Endothelial cell of umbilical vein (primary cell): ENCODE measurements around the gene NDFIP1.

Experiments used
- CTCF ChIP-seq, 2 donors: IDR thresholded peaks; 1 replicate in 1 of 2; 2 replicates in 1 of 2; pipeline ENCODE4 v1.5.1; 2011; ENCODE audit warnings: low read length in 2 of 2, mild to moderate bottlenecking in 2 of 2, moderate library complexity in 2 of 2, control low read depth in 1 of 2, inconsistent platforms in 1 of 2, low read depth in 1 of 2; ENCODE audit not compliant: insufficient read depth in 1 of 2; ENCODE audit errors: extremely low read depth in 1 of 2
- EZH2 ChIP-seq: IDR thresholded peaks from 2 replicates; pipeline ENCODE4 v1.6.1; 2012; ENCODE audit warnings: borderline replicate concordance, low read depth, mild to moderate bottlenecking, moderate library complexity, low read length, inconsistent platforms; ENCODE audit not compliant: severe bottlenecking
- JUN ChIP-seq: IDR thresholded peaks from 2 replicates; pipeline ENCODE4 v1.6.1; 2011; ENCODE audit warnings: borderline replicate concordance, low read depth; ENCODE audit not compliant: insufficient read length, insufficient read depth
- POLR2A ChIP-seq: IDR thresholded peaks from 2 replicates; pipeline ENCODE4 v1.6.1; 2012; ENCODE audit warnings: low read depth, mild to moderate bottlenecking, control low read depth, low read length
- POLR2AphosphoS5 ChIP-seq: IDR thresholded peaks from 2 replicates; pipeline ENCODE4 v1.6.1; 2012; ENCODE audit warnings: low read depth, mild to moderate bottlenecking, control low read depth, low read length, moderate library complexity; ENCODE audit not compliant: insufficient read depth

DNA sequence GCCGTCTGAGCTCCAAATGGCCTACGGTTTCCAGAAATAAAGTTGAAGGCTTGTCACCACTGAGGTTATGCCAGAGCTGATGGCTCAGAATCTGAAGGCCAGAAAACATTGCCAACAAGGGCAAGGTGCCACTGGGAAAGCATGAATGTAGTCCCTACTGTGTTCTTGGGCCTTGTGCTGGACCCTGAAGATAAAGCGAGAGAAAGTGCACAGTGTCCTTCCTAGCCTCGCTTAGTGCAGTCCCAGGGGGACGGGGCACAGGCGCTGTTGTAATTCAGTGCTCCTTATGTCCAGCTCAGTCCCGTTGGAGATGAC lies 84.5 kb downstream of the NDFIP1 start:
- TF ChIP-seq POLR2A (no peak), CTCF (IDR thresholded peaks at IDR 0.05; ENCODE audit: extremely low read depth in 1 of 2, insufficient read depth in 1 of 2, low read depth in 1 of 2, low read length in 2 of 2) (no peak), EZH2 (no peak), JUN (no peak), POLR2AphosphoS5 (no peak)
